ENCODE data around the gene MDH1B.
"Not testable (repeated sequence)": the region's sequence is repeated elsewhere in the genome, so short reads cannot be mapped to it uniquely, and the experiment has no call there.

MDH1B gene

DNA sequence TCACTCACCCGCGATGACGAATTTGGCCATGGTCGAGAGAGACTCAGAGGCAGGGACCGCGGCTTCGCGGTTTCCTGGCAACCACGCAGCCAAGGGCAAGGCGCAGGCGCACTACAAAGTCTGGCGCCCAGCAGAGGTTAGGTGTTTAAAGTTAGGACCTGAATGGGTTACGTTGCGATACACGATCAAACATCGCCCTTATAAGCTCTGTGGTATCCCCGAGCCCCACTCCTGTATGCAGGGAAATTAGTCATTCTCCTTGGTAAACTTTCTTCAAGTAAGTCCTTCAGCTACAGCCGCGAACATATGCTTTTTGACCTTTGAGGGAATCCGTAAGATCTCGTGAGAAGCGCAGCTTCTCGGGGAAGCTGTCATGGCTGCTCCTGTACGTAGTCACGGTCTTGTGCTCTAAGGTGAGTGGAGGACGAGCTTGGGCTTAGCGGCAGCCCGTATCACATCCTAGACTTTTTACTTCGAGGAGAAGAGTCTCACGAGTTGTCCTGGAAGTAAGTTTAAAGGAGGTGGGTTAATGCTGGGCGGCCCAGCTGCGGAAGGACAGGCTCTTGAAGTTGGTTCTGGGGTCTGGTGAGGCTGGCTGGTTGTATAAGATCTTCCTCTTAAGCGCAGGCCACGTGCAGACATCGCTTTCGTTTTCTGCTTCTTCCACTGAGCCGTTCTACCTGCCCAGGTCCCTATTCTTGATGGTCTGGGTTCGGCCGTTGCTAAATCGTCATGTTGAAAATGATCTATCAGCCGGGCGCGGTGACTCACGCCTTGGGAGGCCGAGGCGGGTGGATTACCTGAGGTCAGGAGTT lies at the start of gene MDH1B, which contains the start of gene FASTKD2:
Gene MDH1B, minus strand, starts transcription at position 87 of the 815 bp plus-strand sequence. Its CDS starts 57 bp downstream, at position 30.
Gene FASTKD2, plus strand, starts transcription at position 365 of the 815 bp plus-strand sequence. CDS start 1,088 bp downstream, outside the sequence.
- DNase-seq (ENCODE audit: low read depth), result peak; percentile 79

GRCh38 chr2:206814498-206814897 lies 49.4 kb upstream of the MDH1B start:
- DNase-seq (ENCODE audit: low read depth), result no peak

GRCh38 chr2:206812471-206812870 lies 47.3 kb upstream of the MDH1B start:
- DNase-seq (ENCODE audit: low read depth), result not testable (repeated sequence)

DNA sequence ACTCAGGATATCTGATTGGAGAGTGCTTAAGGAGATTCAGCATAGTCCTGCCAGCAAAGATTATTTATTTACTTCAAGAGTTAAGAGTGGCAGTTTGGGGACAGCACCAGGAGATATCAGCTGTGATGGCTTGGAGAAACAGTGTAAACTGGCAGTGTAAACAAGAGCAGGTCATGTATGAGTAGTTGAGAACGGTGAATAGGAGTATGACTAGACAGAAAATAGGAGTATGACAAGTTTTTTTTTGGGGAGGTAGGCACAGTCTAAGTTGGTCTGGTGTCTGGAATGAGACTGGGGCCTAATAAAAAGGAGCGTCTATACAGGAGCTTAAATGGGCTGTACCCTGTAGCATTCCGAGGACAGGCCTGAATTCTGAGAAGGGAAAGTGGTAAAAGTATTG lies 42.5 kb upstream of the MDH1B start:
- DNase-seq (ENCODE audit: low read depth), result not testable (repeated sequence)

DNA sequence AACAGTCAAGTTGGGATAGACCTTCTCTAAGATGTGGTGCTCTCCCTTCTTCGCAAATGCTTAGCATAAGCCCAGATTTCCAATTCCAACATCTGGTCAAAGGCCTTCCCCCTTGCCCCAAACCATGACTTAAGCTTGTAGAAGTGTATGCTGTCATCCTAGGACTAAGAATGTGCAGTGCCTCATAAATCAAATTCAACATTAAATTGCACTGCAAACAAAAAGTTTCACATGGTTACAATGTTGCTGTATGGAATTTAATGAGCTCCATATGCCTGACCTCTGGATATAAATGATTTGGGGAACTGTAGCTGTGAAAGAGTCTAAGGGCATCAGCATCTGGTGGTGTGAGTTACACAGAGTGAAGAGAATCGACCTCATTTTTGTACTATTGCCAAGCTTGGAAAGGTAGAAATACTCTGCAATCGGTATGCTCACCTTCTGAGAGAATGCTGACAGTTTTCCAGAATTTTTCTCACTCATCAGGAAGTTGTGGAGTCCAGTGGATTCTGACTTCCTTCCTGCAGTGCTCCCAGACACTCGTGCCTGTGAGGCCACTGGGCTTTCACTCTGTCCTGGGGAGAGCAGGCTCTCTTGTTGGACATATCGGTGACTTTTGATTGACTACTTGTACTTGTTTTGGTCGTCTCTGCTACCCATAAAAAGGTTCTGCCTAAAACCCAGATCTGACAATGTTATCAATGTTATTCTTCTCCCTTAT lies 40.9 kb upstream of the MDH1B start:
- no peak for DNase-seq (ENCODE audit: low read depth)

- DNase-seq (ENCODE audit: low read depth), result no peak
Measured at GRCh38 chr2:206804326-206804725, 39.2 kb upstream of the MDH1B start.

DNA sequence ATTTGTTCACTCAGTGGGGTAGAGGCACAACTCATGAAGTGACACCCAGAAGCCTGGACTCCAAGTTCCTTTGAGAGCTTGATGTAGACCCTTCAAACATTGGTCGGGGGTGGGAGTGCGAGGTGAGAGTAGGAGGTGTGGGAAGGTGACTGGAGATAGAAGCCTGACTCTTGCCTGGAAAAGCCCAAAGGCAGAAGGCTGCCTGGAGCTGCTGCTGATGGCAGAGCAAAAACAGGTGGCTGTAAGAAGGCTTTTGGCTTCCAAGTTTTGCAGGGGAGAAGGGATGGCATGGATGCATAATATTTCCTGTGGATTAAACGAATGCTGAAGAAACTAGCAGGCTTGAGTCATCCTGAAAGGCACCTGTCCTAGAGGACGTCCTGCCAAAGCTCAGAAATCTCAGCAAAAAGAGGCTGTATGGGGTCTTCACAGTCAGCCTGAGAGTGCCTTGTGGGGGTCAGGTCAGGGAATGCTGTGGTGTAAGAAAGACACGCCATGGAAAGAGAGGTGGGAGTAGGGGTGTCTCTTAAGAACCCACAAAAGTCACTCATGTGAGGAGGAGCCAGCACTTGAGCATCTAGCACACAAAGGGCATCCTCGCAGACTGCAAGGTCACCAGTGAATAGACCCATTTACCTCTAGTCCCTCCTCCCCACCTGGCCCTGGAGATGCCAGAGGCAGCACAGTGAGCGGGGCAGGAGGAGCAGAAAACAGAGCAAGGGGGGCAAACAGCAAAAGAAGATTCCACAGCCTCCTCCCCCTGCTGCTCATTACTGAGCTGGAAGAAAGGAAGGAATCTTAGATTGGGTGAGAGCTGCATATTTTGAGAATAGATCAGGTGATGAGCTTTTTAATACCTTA lies 37.8 kb upstream of the MDH1B start:
- DNase-seq (ENCODE audit: low read depth), result no peak

DNA sequence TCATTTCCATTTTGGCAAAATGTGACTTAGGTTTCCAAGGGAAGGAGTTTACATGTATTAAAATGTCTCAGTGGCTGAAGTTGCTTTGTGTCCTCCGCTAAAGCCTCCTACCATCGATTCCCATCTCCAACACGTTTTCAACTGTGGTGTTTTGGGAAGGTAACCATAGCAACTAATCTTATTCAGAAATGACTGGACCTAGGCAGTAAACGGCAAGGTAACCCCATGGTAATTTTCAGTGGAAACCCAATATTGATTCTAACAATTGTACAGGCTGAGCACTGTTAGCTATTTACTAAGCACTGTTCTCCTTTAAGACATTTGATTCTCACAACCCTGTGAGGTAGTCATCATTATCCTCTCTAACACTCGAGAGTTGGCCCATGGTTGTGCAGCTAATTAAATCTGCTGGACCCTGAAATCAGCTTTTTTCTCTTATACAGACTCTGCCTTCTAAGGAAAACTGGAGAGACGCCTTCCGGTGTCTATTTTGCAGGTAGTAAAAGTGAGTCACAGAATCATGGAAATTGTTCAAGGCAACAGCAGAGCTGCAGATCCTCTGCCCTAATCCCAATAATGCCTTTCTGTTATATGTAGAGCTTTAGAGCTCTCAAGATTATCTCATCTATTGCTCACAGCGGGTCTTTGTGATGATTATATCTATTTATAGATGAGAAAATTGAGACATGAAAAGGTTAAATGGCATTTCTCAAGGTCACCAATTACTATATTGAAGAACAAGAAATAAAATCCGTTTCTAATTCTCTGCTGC lies 36.5 kb upstream of the MDH1B start:
- DNase-seq (ENCODE audit: low read depth), result no peak

DNA sequence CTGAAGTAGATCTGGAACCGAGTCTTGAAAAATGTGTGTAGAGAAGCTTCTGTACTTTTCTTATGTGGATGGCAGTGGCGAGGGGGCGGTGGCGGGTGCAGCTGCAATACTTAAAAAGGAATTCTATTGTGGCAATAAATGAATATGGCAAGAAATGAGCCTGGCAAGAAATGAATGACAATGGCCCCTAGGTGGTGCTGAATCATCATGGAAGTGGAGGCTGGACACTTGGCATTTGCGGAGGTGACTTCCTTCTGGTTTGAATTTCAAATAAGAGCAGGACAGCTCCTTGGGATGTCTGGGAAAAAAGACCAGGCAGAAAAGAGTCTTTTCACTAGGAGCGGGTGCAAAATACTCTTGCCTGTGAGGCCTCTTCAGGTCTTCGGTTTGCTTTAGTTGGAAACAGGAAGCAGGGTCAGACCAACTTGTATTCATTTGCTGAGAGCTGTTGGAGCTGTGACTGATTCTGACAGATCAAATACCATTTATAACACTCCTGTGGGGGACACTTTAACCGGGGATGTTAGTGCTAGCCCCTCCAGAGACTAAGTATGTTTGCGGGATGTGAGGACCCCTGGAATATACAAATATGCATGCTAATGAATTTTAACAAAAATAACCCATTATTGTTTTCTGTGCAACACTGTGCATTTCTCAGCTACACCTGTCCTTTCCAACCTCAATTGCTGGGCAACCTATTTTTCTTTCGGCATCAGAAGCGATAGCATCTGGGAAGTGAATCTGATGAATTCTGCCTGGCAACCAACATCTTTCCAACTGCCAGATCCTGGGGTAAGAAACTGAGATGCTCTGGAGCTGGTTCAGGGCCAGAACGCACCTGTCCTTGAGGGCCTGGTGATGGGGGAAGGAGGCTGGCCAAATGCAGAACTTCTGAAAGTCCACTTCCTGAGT lies 35.6 kb upstream of the MDH1B start:
- DNase-seq (ENCODE audit: low read depth), result peak; percentile 25

DNA sequence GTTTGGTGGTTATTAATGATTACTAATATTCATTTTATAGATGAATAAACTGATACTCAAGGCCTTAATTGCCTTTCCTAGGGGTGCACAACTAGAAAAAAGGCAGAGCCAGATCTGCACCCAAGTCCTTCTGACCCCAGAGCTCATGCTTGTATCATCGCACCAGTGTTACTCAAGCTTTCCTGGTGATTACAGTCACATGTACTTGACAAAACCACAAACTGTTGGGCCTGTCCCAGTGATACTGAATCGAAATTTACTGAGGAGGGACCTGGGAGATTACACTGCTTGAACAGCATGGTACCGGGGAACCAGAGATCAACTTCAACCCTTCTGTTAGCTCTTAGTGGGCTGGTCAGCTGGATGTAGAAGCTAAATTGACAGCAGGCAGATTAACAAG lies 34.0 kb upstream of the MDH1B start:
- DNase-seq (ENCODE audit: low read depth), result no peak

DNA sequence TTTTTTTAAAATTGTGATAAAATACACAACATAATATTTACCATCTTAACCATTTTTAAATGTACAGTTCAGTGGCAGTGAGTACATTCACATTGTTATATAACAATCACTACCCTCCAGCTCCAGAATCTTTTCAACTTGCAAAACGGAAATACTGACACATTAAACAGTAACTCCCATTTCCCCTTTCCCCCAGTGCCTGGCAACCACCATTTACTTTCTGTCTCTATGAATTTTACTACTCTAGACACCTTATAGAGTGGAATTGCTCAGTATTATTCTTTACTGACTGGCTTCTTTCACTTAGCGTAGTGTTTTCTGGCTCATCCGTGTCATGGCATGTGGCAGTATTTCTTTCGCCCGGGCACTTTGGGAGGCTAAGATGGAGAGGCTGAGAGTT lies 32.9 kb upstream of the MDH1B start:
- DNase-seq (ENCODE audit: low read depth), result no peak

GRCh38 chr2:206797376-206797775 lies 32.2 kb upstream of the MDH1B start:
- DNase-seq (ENCODE audit: low read depth), result no peak

DNA sequence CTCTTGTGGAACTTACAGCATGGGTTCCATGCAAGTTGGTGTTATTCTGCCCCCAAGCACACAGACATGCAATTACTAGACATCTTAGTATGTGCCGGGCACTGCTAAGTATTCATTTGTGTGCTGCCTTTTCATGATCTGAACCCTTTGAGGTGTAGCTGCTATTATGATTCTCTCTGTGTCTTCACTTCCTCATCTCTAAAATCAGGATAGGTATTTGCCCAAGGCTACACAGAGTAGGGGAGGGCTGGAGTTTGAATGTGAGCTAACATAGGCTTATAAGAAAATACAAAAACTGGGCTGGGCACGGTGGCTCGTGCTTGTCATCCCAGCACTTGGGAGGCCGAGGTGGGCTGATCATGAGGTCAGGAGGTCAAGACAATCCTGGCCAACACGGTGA lies 27.5 kb upstream of the MDH1B start:
- no peak for DNase-seq (ENCODE audit: low read depth)

DNA sequence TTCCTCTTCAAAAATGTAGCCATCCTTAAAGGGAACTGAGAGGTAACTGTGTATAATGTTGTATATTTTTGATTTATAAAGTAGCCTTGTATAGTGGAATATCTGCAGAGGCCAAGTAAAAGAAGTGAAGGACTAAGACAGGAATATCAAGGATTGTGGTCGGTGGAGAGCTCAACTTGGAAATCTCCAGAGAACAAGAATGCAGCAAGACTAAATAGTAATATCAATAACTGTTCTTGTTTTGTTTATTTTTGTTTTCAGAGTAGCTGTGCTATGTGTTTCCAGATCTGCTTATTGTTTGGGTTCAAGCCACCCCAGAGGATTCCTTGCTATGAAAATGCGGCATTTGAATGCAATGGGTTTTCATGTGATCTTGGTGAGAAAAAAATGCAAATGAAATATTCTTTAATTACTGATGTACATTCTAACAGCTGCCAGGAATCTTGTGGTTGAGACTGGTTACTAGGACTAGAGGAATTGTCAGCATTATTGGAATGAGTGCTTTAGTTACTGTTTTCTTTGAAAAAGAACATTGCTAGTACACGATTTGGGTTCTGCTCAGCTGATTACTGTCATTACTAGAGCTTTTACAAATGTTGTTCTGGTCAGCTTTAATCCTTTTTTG lies 25.3 kb upstream of the MDH1B start:
- DNase-seq (ENCODE audit: low read depth), result no peak

GRCh38 chr2:206784559-206785353 lies 19.6 kb upstream of the MDH1B start:
- DNase-seq (ENCODE audit: low read depth), result no peak

GRCh38 chr2:206783718-206784117 lies 18.6 kb upstream of the MDH1B start:
- no peak for DNase-seq (ENCODE audit: low read depth)

- no peak for DNase-seq (ENCODE audit: low read depth)
Measured at GRCh38 chr2:206780671-206781070, 15.5 kb upstream of the MDH1B start.

DNA sequence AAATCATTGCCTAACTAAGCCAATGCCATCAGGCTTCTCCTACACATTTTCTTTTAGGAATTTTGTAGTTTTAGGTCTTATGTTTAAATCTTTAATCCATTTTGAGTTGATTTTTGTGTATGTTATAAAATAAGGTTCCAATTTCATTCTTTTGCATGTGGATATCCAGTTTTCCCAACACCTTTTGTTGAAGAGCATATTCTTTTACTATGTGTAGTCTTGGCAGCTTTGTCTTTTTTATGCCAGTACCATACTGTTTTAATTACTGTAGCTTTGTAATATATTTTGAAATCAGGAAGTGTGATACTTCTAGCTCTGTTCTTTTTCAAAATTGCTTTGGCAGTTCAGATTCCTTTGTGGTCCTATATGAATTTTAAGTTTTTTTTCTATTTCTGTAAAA lies 11.3 kb upstream of the MDH1B start:
- DNase-seq (ENCODE audit: low read depth), result no peak

- DNase-seq (ENCODE audit: low read depth), result no peak
Measured at GRCh38 chr2:206774871-206775270, 9.7 kb upstream of the MDH1B start.
